Fibroblast of pulmonary artery (primary cell): Measurements from ENCODE around the gene ARPP19.

Experiments
- DNase-seq: peaks from one replicate; pipeline ENCODE4 v3.0.0-alpha.2; 2010; ENCODE audit warnings: low read depth
- H3K4me3 ChIP-seq: replicated peaks from 2 replicates; pipeline ENCODE4 v1.5.1; 2011; ENCODE audit warnings: low read depth, mild to moderate bottlenecking, control low read depth, low read length, moderate library complexity
- CTCF ChIP-seq: IDR thresholded peaks from 2 replicates; pipeline ENCODE4 v1.5.1; 2011; ENCODE audit warnings: mild to moderate bottlenecking, control low read depth, low read length, inconsistent platforms; ENCODE audit errors: missing control alignments

ARPP19 gene

GRCh38 chr15:52546031-52546751, 22.6 kb downstream of the ARPP19 start:
- no peak for TF ChIP-seq CTCF
- H3K4me3 ChIP-seq = no peak overlapping the region
- no peak for DNase-seq

- TF ChIP-seq CTCF = no peak
- no peak for DNase-seq
- no peak overlapping the region for H3K4me3 ChIP-seq
These were observed 28.3 kb downstream of the ARPP19 start for GRCh38 chr15:52540374-52541012.

GRCh38 chr15:52537459-52537858, 31.4 kb downstream of the ARPP19 start:
- no peak for DNase-seq
- no peak overlapping the region for H3K4me3 ChIP-seq
- no peak for TF ChIP-seq CTCF

- DNase-seq = no peak
- no peak for TF ChIP-seq CTCF
- no peak overlapping the region for H3K4me3 ChIP-seq
These were observed 36.4 kb downstream of the ARPP19 start for GRCh38 chr15:52532427-52532826.

- no peak for DNase-seq
- peak overlapping the region; percentile 75 for H3K4me3 ChIP-seq
- TF ChIP-seq CTCF = no peak
These were observed 38.9 kb downstream of the ARPP19 start for GRCh38 chr15:52529940-52530339.

GRCh38 chr15:52529341-52529924, 39.4 kb downstream of the ARPP19 start:
- TF ChIP-seq CTCF = no peak
- peak overlapping the region; percentile 75 for H3K4me3 ChIP-seq
- no peak for DNase-seq
